Loucy (cell line): ENCODE data around the gene SH3BGRL2.

Source experiments
- H2AFZ ChIP-seq: fragments of 200-600 bp; sonication (generic); 2 replicates; pipeline ENCODE4 v1.6.0; 2016; ENCODE audit warnings: antibody characterized with exemption, mild to moderate bottlenecking, low read length, moderate library complexity
- H3F3A ChIP-seq: fragments of 200-600 bp; 2 replicates; pipeline ENCODE4 v1.6.0; 2016; ENCODE audit warnings: antibody characterized with exemption, low read depth, mild to moderate bottlenecking
- H3K27me3 ChIP-seq: fragments of 200-600 bp; sonication (generic); 2 replicates; pipeline ENCODE4 v1.6.1; 2014; ENCODE audit warnings: low read length, mild to moderate bottlenecking; ENCODE audit not compliant: insufficient read depth, poor library complexity, severe bottlenecking
- H3K36me3 ChIP-seq: fragments of 200-600 bp; sonication (generic); 2 replicates; pipeline ENCODE4 v1.6.1; 2016; ENCODE audit warnings: low read length; ENCODE audit not compliant: insufficient read depth
- H3K4me1 ChIP-seq: fragments of 200-600 bp; sonication (generic); 2 replicates; pipeline ENCODE4 v1.5.1; 2014; ENCODE audit warnings: low read length, mild to moderate bottlenecking; ENCODE audit not compliant: insufficient read depth, poor library complexity, severe bottlenecking
- H3K4me2 ChIP-seq: fragments of 200-600 bp; sonication (generic); 2 replicates; pipeline ENCODE4 v1.6.0; 2014; ENCODE audit warnings: antibody characterized with exemption, low read length, low read depth, mild to moderate bottlenecking; ENCODE audit not compliant: poor library complexity, severe bottlenecking
- H3K4me3 ChIP-seq: fragments of 200-600 bp; sonication (generic); 2 replicates; pipeline ENCODE4 v1.5.1; 2014; ENCODE audit warnings: low read length, mild to moderate bottlenecking, mixed read lengths; ENCODE audit not compliant: poor library complexity, severe bottlenecking
- H3K79me2 ChIP-seq: fragments of 200-600 bp; sonication (generic); 2 replicates; pipeline ENCODE4 v1.6.1; 2014; ENCODE audit warnings: low read length; ENCODE audit not compliant: insufficient read depth
- H3K9ac ChIP-seq: fragments of 200-600 bp; sonication (generic); 2 replicates; pipeline ENCODE4 v1.6.0; 2014; ENCODE audit warnings: mild to moderate bottlenecking, low read depth, low read length, moderate library complexity; ENCODE audit not compliant: poor library complexity, severe bottlenecking
- H3K9me2 ChIP-seq: fragments of 200-600 bp; sonication (generic); replicated peaks from 2 replicates; pipeline ENCODE4 v1.6.1; 2016; ENCODE audit warnings: low read depth, low read length, mixed read lengths
- H3K9me3 ChIP-seq: fragments of 200-600 bp; sonication (generic); 2 replicates; pipeline ENCODE4 v1.6.1; 2014; ENCODE audit warnings: mild to moderate bottlenecking, antibody characterized with exemption, low read length, low read depth; ENCODE audit not compliant: insufficient read depth
- H4K20me1 ChIP-seq: fragments of 200-600 bp; sonication (generic); 2 replicates; pipeline ENCODE4 v1.6.0; 2014; ENCODE audit warnings: antibody characterized with exemption, low read length, mild to moderate bottlenecking; ENCODE audit not compliant: insufficient read depth, poor library complexity, severe bottlenecking
- EZH2phosphoT487 ChIP-seq: fragments of 200-600 bp; IDR thresholded peaks from 2 replicates; pipeline ENCODE4 v1.6.1; 2018; ENCODE audit warnings: antibody characterized with exemption, mild to moderate bottlenecking, moderate library complexity, borderline replicate concordance
- TF ChIP-seq, protein P1 (sequence below): fragments of 200-600 bp; sonication (generic); conservative IDR thresholded peaks from 2 replicates; pipeline ENCODE4 v1.5.1; 2014; ENCODE audit warnings: mild to moderate bottlenecking, antibody characterized with exemption, low read length

Gene SH3BGRL2

DNA sequence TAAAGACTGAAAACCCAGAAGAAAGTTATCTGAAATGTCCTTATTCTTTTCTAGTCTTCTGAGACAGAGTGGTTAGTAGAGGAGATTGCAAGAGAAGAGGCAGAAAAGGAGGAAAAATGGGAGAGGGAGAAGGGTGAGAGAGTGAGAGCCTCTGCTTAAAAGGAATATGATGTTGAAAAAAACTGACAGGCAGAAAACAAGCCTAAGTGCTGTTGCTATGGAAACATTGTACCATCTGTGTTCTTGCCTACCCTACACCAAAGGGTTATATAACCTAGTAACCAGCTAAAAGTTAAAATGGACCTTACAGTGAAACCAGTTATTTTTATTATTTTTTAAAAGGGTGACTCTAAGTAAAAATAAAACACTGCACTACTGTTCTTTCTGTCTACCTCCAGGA is 28.3 kb upstream of the SH3BGRL2 start:
- H3F3A ChIP-seq: no peaks in the 10 kb centered on the region
- H3K9me2 ChIP-seq: no peaks in the 10 kb centered on the region
- TF ChIP-seq EZH2phosphoT487: no peak
- TF ChIP-seq, protein P1, sequence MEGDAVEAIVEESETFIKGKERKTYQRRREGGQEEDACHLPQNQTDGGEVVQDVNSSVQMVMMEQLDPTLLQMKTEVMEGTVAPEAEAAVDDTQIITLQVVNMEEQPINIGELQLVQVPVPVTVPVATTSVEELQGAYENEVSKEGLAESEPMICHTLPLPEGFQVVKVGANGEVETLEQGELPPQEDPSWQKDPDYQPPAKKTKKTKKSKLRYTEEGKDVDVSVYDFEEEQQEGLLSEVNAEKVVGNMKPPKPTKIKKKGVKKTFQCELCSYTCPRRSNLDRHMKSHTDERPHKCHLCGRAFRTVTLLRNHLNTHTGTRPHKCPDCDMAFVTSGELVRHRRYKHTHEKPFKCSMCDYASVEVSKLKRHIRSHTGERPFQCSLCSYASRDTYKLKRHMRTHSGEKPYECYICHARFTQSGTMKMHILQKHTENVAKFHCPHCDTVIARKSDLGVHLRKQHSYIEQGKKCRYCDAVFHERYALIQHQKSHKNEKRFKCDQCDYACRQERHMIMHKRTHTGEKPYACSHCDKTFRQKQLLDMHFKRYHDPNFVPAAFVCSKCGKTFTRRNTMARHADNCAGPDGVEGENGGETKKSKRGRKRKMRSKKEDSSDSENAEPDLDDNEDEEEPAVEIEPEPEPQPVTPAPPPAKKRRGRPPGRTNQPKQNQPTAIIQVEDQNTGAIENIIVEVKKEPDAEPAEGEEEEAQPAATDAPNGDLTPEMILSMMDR: no peak
- H3K79me2 ChIP-seq: no peaks in the 10 kb centered on the region
- H3K36me3 ChIP-seq: no peaks in the 10 kb centered on the region
- H3K9ac ChIP-seq: no peak overlapping the region
- H3K4me2 ChIP-seq: no peak overlapping the region
- no peak overlapping the region for H3K4me3 ChIP-seq
- H2AFZ ChIP-seq: no peak overlapping the region
- no peaks in the 10 kb centered on the region for H3K4me1 ChIP-seq
- no peaks in the 10 kb centered on the region for H3K27me3 ChIP-seq
- H4K20me1 ChIP-seq: no peaks in the 10 kb centered on the region
- H3K9me3 ChIP-seq: no peaks in the 10 kb centered on the region

- Histone ChIP-seq H3K79me2 (no peaks in the 10 kb centered on the region), H3K9ac (no peak overlapping the region), H2AFZ (no peak overlapping the region), H3K9me2 (no peaks in the 10 kb centered on the region), H3K9me3 (no peaks in the 10 kb centered on the region), H3K4me1 (no peaks in the 10 kb centered on the region), H4K20me1 (no peaks in the 10 kb centered on the region), H3F3A (no peaks in the 10 kb centered on the region), H3K4me2 (no peak overlapping the region), H3K4me3 (no peak overlapping the region), H3K27me3 (no peaks in the 10 kb centered on the region), H3K36me3 (no peaks in the 10 kb centered on the region)
- TF ChIP-seq, protein P1: no peak
- no peak for TF ChIP-seq EZH2phosphoT487
These were observed 26.5 kb upstream of the SH3BGRL2 start for GRCh38 chr6:79604583-79605037.

- Histone ChIP-seq H4K20me1 (no peaks in the 10 kb centered on the region), H3K4me2 (no peak overlapping the region), H3K4me1 (no peaks in the 10 kb centered on the region), H3K27me3 (no peaks in the 10 kb centered on the region), H3F3A (no peaks in the 10 kb centered on the region), H3K36me3 (no peaks in the 10 kb centered on the region), H3K9me3 (no peaks in the 10 kb centered on the region), H3K9ac (no peak overlapping the region), H2AFZ (no peak overlapping the region), H3K79me2 (no peaks in the 10 kb centered on the region), H3K4me3 (no peak overlapping the region), H3K9me2 (no peaks in the 10 kb centered on the region)
- TF ChIP-seq EZH2phosphoT487: no peak
- TF ChIP-seq, protein P1: no peak
These were observed 26.1 kb upstream of the SH3BGRL2 start for GRCh38 chr6:79605061-79605460.
